Peyer's patch (tissue), 4 donors: ENCODE measurements around the gene GASK1A. TPM values are rescaled to one million over a fixed set of nuclear protein-coding genes. Genes with fewer than 3 reads are reported as not detected.

Experiments
- DNase-seq, 3 donors: peaks; one replicate each; pipeline ENCODE4 v3.0.0-alpha.2; 2017 to 2019
- H3K27ac ChIP-seq, 4 donors: fragments of 200-600 bp; sonication (generic); one replicate each; pipeline ENCODE4 v1.5.1; 2016 to 2019
- H3K27me3 ChIP-seq, 2 donors: fragments of 200-600 bp; sonication (generic); one replicate each; pipeline ENCODE4 v1.5.1; 2019
- H3K36me3 ChIP-seq, 3 donors: fragments of 200-600 bp; sonication (generic); one replicate each; pipeline ENCODE4 v1.5.1; 2016 to 2019
- H3K4me1 ChIP-seq, 4 donors: fragments of 200-600 bp; sonication (generic); one replicate each; pipeline ENCODE4 v1.5.1; 2016 to 2019
- H3K4me3 ChIP-seq, 4 donors: fragments of 200-600 bp; sonication (generic); 1 replicate in 3 of 4; 2 replicates in 1 of 4; pipeline ENCODE4 v1.5.1; 2016 to 2019; ENCODE audit warnings: mild to moderate bottlenecking in 1 of 4
- H3K9me3 ChIP-seq, 4 donors: fragments of 200-600 bp; sonication (generic); one replicate each; pipeline ENCODE4 v1.5.1; 2016 to 2019; ENCODE audit warnings: mild to moderate bottlenecking in 1 of 4
- CTCF ChIP-seq, 6 experiments: fragments of 450-650 bp in 4 of 6; fragments of 200-600 bp in 2 of 6; sonication (generic) in 1 of 6; IDR thresholded peaks; one replicate each; pipeline ENCODE4 v1.5.1; 2017 to 2019; ENCODE audit warnings: antibody characterized with exemption in 6 of 6, mild to moderate bottlenecking in 3 of 6, moderate library complexity in 1 of 6
- POLR2A ChIP-seq, 2 donors: fragments of 450-650 bp; IDR thresholded peaks; one replicate each; pipeline ENCODE4 v1.5.1; 2017; ENCODE audit warnings: antibody characterized with exemption in 2 of 2, mild to moderate bottlenecking in 2 of 2, moderate library complexity in 2 of 2
- total RNA-seq, 4 donors: library from RNA; depleted of rRNA; stranded (reverse); fragments of >200 nt; gene quantifications; one replicate each; pipeline ENCODE4 v1.1.0, GENCODE V29; 2016

GASK1A gene
- total RNA-seq, 4 donors from 2014 or later = 1.8 to 9.1 (median 6.3) TPM

GRCh38 chr3:42937334-42937733 is 41.8 kb upstream of the GASK1A start:
- H3K4me3 ChIP-seq = no peak overlapping the region
- H3K27me3 ChIP-seq = no peaks in the 10 kb centered on the region
- H3K9me3 ChIP-seq = no peaks in the 10 kb centered on the region
- no peaks in the 10 kb centered on the region for H3K36me3 ChIP-seq
- H3K4me1 ChIP-seq = no peaks in the 10 kb centered on the region
- no peak for DNase-seq
- no peak overlapping the region for H3K27ac ChIP-seq
- TF ChIP-seq POLR2A (IDR thresholded peaks at IDR 0.05) (no peak), CTCF (IDR thresholded peaks at IDR 0.05) (no peak)

GRCh38 chr3:42942693-42943092 is 36.4 kb upstream of the GASK1A start:
- Histone ChIP-seq H3K36me3 (no peaks in the 10 kb centered on the region), H3K9me3 (no peaks in the 10 kb centered on the region), H3K27ac (no peak overlapping the region), H3K4me3 (no peak overlapping the region), H3K27me3 (no peaks in the 10 kb centered on the region), H3K4me1 (no peaks in the 10 kb centered on the region)
- TF ChIP-seq CTCF (IDR thresholded peaks at IDR 0.05) (no peak), POLR2A (IDR thresholded peaks at IDR 0.05) (no peak)
- DNase-seq = no peak

- no peaks in the 10 kb centered on the region for H3K36me3 ChIP-seq
- DNase-seq = no peak
- H3K4me3 ChIP-seq = no peak overlapping the region
- TF ChIP-seq CTCF (IDR thresholded peaks at IDR 0.05) = no peak
- TF ChIP-seq POLR2A (IDR thresholded peaks at IDR 0.05) = no peak
- H3K27me3 ChIP-seq = no peaks in the 10 kb centered on the region
- H3K4me1 ChIP-seq = no peaks in the 10 kb centered on the region
- H3K27ac ChIP-seq = no peak overlapping the region
- no peaks in the 10 kb centered on the region for H3K9me3 ChIP-seq
These were observed 33.1 kb upstream of the GASK1A start for GRCh38 chr3:42946050-42946449.

GRCh38 chr3:42957573-42957972 is 21.5 kb upstream of the GASK1A start:
- Histone ChIP-seq H3K27ac (no peak overlapping the region), H3K4me3 (no peak overlapping the region), H3K4me1 (no peaks in the 10 kb centered on the region), H3K27me3 (no peaks in the 10 kb centered on the region), H3K9me3 (no peaks in the 10 kb centered on the region), H3K36me3 (no peaks in the 10 kb centered on the region)
- no peak for DNase-seq
- TF ChIP-seq POLR2A (IDR thresholded peaks at IDR 0.05) (no peak), CTCF (IDR thresholded peaks at IDR 0.05) (no peak)

GRCh38 chr3:42960282-42960681 is 18.8 kb upstream of the GASK1A start:
- no peak for DNase-seq
- no peaks in the 10 kb centered on the region for H3K9me3 ChIP-seq
- TF ChIP-seq POLR2A (IDR thresholded peaks at IDR 0.05) (no peak), CTCF (IDR thresholded peaks at IDR 0.05) (no peak)

GRCh38 chr3:42960786-42961185 is 18.3 kb upstream of the GASK1A start:
- DNase-seq = no peak
- H3K4me1 ChIP-seq = no peaks in the 10 kb centered on the region
- no peaks in the 10 kb centered on the region for H3K9me3 ChIP-seq
- H3K4me3 ChIP-seq = no peak overlapping the region
- H3K27ac ChIP-seq = no peak overlapping the region
- H3K36me3 ChIP-seq = no peaks in the 10 kb centered on the region
- no peaks in the 10 kb centered on the region for H3K27me3 ChIP-seq
- TF ChIP-seq POLR2A (IDR thresholded peaks at IDR 0.05) (no peak), CTCF (IDR thresholded peaks at IDR 0.05) (no peak)

More at GRCh38 chr3:42960282-42960681, 18.8 kb upstream of the GASK1A start:
- H3K27ac ChIP-seq = no peak overlapping the region
- no peaks in the 10 kb centered on the region for H3K4me1 ChIP-seq
- H3K27me3 ChIP-seq = no peaks in the 10 kb centered on the region
- no peak overlapping the region for H3K4me3 ChIP-seq
- no peaks in the 10 kb centered on the region for H3K36me3 ChIP-seq
